HG02571 (cell line): Measurements from ENCODE around the gene ITGB3BP.
"Not testable (repeated sequence)": the region's sequence is repeated elsewhere in the genome, so short reads cannot be mapped to it uniquely, and the experiment has no call there.

ENCODE experiments used
- ATAC-seq: cut with Tn5 transposase; IDR thresholded peaks from one replicate; pipeline ENCODE4 v1.9.1; 2021; ENCODE audit warnings: mild to moderate bottlenecking, moderate library complexity; ENCODE audit not compliant: unreplicated experiment

Gene ITGB3BP

GRCh38 chr1:63522891-63523728, at the start of gene ITGB3BP, which contains the start of gene EFCAB7:
Gene ITGB3BP, minus strand, starts transcription at chr1:63523225. Its CDS starts 92 bp downstream, at chr1:63523133.
Gene EFCAB7, plus strand, starts transcription at chr1:63523525. Its CDS starts 2,048 bp downstream, at chr1:63525573.
- ATAC-seq = peak; percentile 90

DNA sequence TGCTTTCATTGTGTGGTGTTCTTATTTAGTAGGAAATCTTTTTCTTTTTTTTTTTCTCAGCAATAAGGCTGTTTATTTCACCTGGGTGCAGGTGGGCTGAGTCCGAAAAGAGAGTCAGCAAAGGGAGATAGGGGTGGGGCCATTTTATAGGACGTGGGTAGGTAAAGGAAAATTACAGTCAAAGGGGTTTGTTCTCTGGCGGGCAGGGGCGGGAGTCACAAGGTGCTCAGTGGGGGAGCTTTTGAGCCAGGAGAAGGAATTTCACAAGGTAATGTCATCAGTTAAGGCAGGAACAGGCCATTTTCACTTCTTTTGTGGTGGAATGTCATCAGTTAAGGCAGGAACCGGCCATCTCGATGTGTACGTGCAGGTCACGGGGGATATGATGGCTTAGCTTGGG, 49.7 kb upstream of the ITGB3BP start:
- not testable (repeated sequence) for ATAC-seq

DNA sequence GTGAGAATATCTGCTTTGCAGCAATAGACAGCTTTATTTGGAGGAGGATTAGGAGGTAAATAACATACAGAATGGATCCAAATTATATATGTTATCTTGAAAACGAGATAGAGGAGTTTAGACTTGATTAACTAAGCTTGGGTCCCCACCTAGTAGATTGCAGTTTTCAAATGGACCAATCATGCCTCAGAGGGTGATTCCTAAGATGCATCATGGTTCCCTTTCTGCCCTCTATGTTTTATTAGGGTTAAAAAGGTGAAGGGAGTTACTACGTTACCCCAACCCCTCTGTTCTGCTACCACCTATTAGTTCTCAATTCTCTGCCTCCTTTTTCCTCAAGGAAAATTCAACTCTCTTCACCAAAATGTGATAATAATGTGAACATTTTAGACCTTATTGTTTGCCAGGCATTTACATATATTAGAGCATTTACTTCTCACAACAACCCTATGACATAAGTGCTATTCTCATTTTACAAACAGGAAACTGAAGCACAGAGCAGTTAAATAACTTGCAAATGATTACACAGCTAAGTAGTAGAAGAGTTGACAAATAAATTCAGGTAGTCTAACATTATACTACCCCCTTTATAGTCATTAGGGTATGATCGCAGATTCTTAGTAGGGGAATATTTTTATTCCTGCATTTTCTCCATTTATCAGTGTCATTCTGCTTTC, 46.8 kb upstream of the ITGB3BP start:
- ATAC-seq = no peak

DNA sequence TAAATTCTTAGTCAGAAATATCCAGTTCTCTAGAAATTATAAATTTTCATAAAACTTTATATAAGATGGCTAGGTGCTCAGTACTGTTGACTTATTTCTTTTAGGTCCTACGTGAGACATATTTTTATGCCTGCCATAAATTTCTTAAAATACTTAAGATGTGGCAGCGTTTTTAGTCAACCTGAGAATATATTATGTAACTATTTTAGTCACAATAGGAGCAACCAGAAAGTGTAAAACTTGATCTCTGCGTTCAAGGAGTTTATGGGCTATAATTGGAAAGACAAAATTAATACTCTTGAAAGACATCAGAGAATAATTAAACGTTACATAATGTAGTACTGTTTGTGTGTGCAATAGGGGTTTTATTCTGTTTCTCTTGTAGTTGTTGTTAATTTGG, 46.0 kb upstream of the ITGB3BP start:
- no peak for ATAC-seq

GRCh38 chr1:63563745-63564144, 40.7 kb upstream of the ITGB3BP start:
- no peak for ATAC-seq

- ATAC-seq = no peak
These were observed 36.3 kb upstream of the ITGB3BP start for GRCh38 chr1:63559357-63559756.

- ATAC-seq = no peak
These were observed 34.5 kb upstream of the ITGB3BP start for GRCh38 chr1:63557365-63557987.

- ATAC-seq = no peak
These were observed 32.5 kb upstream of the ITGB3BP start for GRCh38 chr1:63555480-63555879.

GRCh38 chr1:63548877-63549276, 25.9 kb upstream of the ITGB3BP start:
- ATAC-seq = no peak

DNA sequence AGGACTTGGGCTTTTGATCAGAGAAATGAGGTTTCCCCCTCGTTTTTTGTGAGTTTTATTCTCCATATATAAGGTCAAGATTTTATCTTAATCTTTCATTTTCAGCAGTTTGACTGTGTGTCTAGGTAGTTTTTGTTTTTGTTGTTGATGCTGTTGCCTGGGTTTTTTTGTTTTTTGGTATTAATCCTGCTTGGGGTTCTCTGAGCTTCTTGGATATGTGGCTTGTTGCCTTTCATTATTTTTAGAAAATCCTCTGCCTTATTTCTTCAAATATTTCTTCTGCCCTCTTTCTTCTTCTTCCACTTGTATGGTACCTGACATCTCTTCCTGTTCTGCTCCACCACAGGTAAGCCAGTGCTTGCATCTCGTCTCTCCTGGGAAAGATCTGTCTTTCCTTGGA, 25.3 kb upstream of the ITGB3BP start:
- no peak for ATAC-seq

GRCh38 chr1:63547621-63548294, 24.7 kb upstream of the ITGB3BP start:
- ATAC-seq = no peak

DNA sequence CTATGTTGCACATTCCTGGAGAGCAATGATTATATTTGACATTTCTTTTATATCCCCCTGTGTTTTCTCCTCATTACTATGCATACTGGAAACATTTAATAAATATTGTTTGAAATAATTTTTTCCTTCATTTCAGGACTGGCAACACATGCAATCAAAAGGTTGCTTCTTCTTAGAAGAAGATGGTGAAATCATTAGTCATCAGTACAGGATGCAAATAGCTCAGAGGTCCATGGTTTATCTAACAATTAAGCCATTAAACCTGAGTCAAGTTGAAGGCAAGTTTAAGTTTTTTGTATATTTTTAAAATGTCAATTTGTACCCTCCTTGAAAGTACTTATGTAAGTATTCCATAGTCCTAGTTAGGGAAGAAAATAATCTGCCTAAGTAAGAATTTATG, 22.8 kb upstream of the ITGB3BP start:
- ATAC-seq = no peak

GRCh38 chr1:63537940-63538339, 14.9 kb upstream of the ITGB3BP start:
- no peak for ATAC-seq

GRCh38 chr1:63537006-63537405, 14.0 kb upstream of the ITGB3BP start:
- ATAC-seq = no peak

DNA sequence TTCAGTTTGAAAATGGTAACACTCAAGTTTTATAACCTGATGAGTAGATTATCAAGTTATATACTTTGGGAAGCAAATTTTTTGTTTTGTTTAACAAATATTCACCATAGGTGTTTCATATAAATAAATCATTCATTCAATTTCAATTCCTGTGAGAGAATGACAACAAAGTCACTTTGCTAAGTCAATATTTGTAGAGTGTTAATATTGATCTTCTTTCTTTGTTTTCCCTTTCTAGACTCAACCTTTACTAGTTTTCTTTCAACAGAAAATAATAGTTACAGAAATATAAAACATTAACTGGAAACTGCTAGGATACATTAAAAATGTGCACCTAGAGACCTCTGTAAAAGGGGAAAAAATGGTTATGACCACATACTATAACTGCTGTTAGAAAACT, 11.4 kb upstream of the ITGB3BP start:
- ATAC-seq = no peak

GRCh38 chr1:63533931-63534330, 10.9 kb upstream of the ITGB3BP start:
- ATAC-seq = no peak

- ATAC-seq = no peak
These were observed 9.7 kb upstream of the ITGB3BP start for GRCh38 chr1:63532727-63533126.

GRCh38 chr1:63524201-63524600, 1.2 kb upstream of the ITGB3BP start:
- no peak for ATAC-seq

- ATAC-seq = peak; percentile 14
These were observed 713 bp upstream of the ITGB3BP start for GRCh38 chr1:63523738-63524137.

DNA sequence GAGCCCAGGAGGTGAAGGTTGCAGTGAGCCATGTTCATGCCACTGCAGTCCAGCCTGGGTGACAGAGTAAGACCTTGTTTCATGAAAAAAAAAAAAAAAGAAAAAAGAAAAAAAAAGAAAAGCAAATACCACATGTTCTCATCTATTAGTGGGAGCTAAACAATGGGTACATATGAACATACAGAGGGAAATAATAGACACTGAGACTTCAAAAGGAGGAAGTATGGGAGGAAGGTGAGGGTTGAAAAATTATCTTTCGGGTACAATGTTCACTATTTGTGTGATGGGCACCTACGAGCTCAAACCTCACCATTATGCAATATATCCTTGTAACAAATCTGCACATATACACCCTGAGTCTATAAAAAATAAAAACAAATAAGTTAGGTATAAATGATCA, 6.4 kb downstream of the ITGB3BP start:
- ATAC-seq = no peak

GRCh38 chr1:63512584-63512983, 10.4 kb downstream of the ITGB3BP start:
- no peak for ATAC-seq
